IMR-90 (cell line): ENCODE measurements around the gene GPC6. TPM values are rescaled to one million over a fixed set of nuclear protein-coding genes. Genes with fewer than 3 reads are reported as not detected.

Source experiments
- ATAC-seq: fragments of 200-7000 bp; cut with Tn5 transposase; 2 replicates; pipeline ENCODE4 v1.9.1; 2020; ENCODE audit warnings: low read depth, mild to moderate bottlenecking, moderate library complexity
- BruUV-seq: library from RNA; stranded (reverse); fragments of 400-500 nt; replicated peaks from 2 replicates; lab custom pipeline; 2021; lab: Mats Ljungman, UMichigan
- CTCF ChIA-PET: fragments of 300-600 bp; formaldehyde crosslinking; extraction: SDS; loops from one replicate; lab custom pipeline; 2021; ENCODE audit warnings: antibody characterized with exemption; lab: Yijun Ruan, JAX
- POLR2A ChIA-PET: fragments of 300-600 bp; sonication (Branson Sonifier 250); formaldehyde crosslinking; loops from one replicate; lab custom pipeline; 2022; ENCODE audit warnings: antibody characterized with exemption; ENCODE audit not compliant: unreplicated experiment; lab: Charles Lee
- DNase-seq: peaks from one replicate; pipeline ENCODE4 v3.0.0; 2013
- H2AFZ ChIP-seq: replicated peaks from 2 replicates; pipeline ENCODE3; 2013; ENCODE audit warnings: low read length, mild to moderate bottlenecking; ENCODE audit not compliant: poor library complexity
- H2AK5ac ChIP-seq: 2 replicates; pipeline ENCODE4 v1.6.1; 2013; ENCODE audit warnings: low read depth, low read length, inconsistent platforms
- H2AK9ac ChIP-seq: replicated peaks from 2 replicates; pipeline ENCODE3; 2013; ENCODE audit warnings: mild to moderate bottlenecking, low read depth, low read length, moderate library complexity; ENCODE audit not compliant: poor library complexity
- H2BK120ac ChIP-seq: 2 replicates; pipeline ENCODE4 v1.6.1; 2013; ENCODE audit warnings: low read depth, low read length, inconsistent platforms
- H2BK15ac ChIP-seq: 3 replicates; pipeline ENCODE4 v1.6.1; 2013; ENCODE audit warnings: low read depth, low read length, inconsistent platforms
- H2BK20ac ChIP-seq: 2 replicates; pipeline ENCODE4 v1.6.1; 2013; ENCODE audit warnings: low read depth, mild to moderate bottlenecking, inconsistent platforms, low read length, moderate library complexity
- H2BK5ac ChIP-seq: 2 replicates; pipeline ENCODE4 v1.6.1; 2013; ENCODE audit warnings: mild to moderate bottlenecking, low read depth, low read length, inconsistent platforms; ENCODE audit not compliant: poor library complexity, severe bottlenecking
- H3K14ac ChIP-seq: replicated peaks from 2 replicates; pipeline ENCODE4 v1.6.1; 2013; ENCODE audit warnings: low read depth, low read length, inconsistent platforms
- H3K18ac ChIP-seq: 2 replicates; pipeline ENCODE4 v1.6.1; 2013; ENCODE audit warnings: low read depth, low read length, control low read depth
- H3K23ac ChIP-seq: 2 replicates; pipeline ENCODE4 v1.6.1; 2013; ENCODE audit warnings: low read depth, low read length, inconsistent platforms
- H3K27ac ChIP-seq: 2 replicates; pipeline ENCODE4 v1.5.1; 2013; ENCODE audit warnings: mild to moderate bottlenecking, control low read depth, low read length; ENCODE audit not compliant: insufficient read depth
- H3K27me3 ChIP-seq: 2 replicates; pipeline ENCODE4 v1.6.1; 2013; ENCODE audit warnings: low read length; ENCODE audit not compliant: control insufficient read depth, insufficient read depth
- H3K36me3 ChIP-seq: 2 replicates; pipeline ENCODE4 v1.6.1; 2013; ENCODE audit warnings: low read length, mixed read lengths; ENCODE audit not compliant: control insufficient read depth, insufficient read depth
- H3K4ac ChIP-seq: 2 replicates; pipeline ENCODE4 v1.6.1; 2013; ENCODE audit warnings: low read depth, low read length, inconsistent platforms
- H3K4me1 ChIP-seq: 2 replicates; pipeline ENCODE4 v1.6.1; 2013; ENCODE audit warnings: low read length, mixed read lengths; ENCODE audit not compliant: control insufficient read depth, insufficient read depth
- H3K4me2 ChIP-seq: 2 replicates; pipeline ENCODE4 v1.6.1; 2013; ENCODE audit warnings: low read depth, mild to moderate bottlenecking, control low read depth, low read length, moderate library complexity
- H3K4me3 ChIP-seq: 2 replicates; pipeline ENCODE4 v1.5.1; 2013; ENCODE audit warnings: low read depth, mild to moderate bottlenecking, control low read depth, low read length, moderate library complexity; ENCODE audit not compliant: insufficient read depth
- H3K56ac ChIP-seq: 2 replicates; pipeline ENCODE4 v1.6.1; 2013; ENCODE audit warnings: low read length, inconsistent platforms; ENCODE audit not compliant: insufficient read depth; ENCODE audit errors: extremely low read depth
- H3K79me1 ChIP-seq, 2 experiments: 2 replicates each; pipeline ENCODE4 v1.6.1; 2013; ENCODE audit warnings: low read length in 2 of 2, inconsistent platforms in 1 of 2, low read depth in 1 of 2
- H3K9ac ChIP-seq: 2 replicates; pipeline ENCODE4 v1.6.1; 2013; ENCODE audit warnings: low read depth, low read length, control low read depth
- H3K9me1 ChIP-seq: 2 replicates; pipeline ENCODE4 v1.6.1; 2013; ENCODE audit warnings: low read length, inconsistent platforms; ENCODE audit not compliant: insufficient read depth
- H3K9me3 ChIP-seq: 2 replicates; pipeline ENCODE4 v1.6.1; 2013; ENCODE audit warnings: low read length; ENCODE audit not compliant: control insufficient read depth, insufficient read depth
- H4K20me1 ChIP-seq: 2 replicates; pipeline ENCODE4 v1.6.1; 2013; ENCODE audit warnings: low read length, inconsistent platforms; ENCODE audit not compliant: insufficient read depth
- H4K5ac ChIP-seq: 2 replicates; pipeline ENCODE4 v1.6.1; 2013; ENCODE audit warnings: mild to moderate bottlenecking, low read depth, low read length, control low read depth
- H4K8ac ChIP-seq, 2 experiments: 2 replicates each; pipeline ENCODE4 v1.6.1; 2013; ENCODE audit warnings: low read depth in 2 of 2, low read length in 2 of 2, control low read depth in 1 of 2, inconsistent platforms in 1 of 2
- H4K91ac ChIP-seq: 2 replicates; pipeline ENCODE4 v1.6.1; 2013; ENCODE audit warnings: low read depth, low read length, inconsistent platforms; ENCODE audit not compliant: insufficient read depth
- CHD1 ChIP-seq: IDR thresholded peaks from 2 replicates; pipeline ENCODE4 v1.6.1; 2012; ENCODE audit warnings: low read depth, low read length, improper control_type of control experiment
- MXI1 ChIP-seq: IDR thresholded peaks from 2 replicates; pipeline ENCODE4 v1.6.1; 2012; ENCODE audit warnings: low read depth, mild to moderate bottlenecking, low read length, moderate library complexity, borderline replicate concordance
- RAD21 ChIP-seq: IDR thresholded peaks from 2 replicates; pipeline ENCODE4 v1.6.1; 2012; ENCODE audit warnings: low read length, improper control_type of control experiment
- RFX5 ChIP-seq: IDR thresholded peaks from 2 replicates; pipeline ENCODE4 v1.8.0; 2012; ENCODE audit warnings: low read depth, mild to moderate bottlenecking, low read length, moderate library complexity
- WGBS, 2 experiments: methylation state at CpG; one replicate each; pipeline versions ENCODE4 v1.1.5 to v1.1.7; 2013; ENCODE audit warnings: missing lambda C conversion rate in 2 of 2; ENCODE audit not compliant: insufficient read length in 1 of 2; ENCODE audit errors: extremely low coverage in 2 of 2; 5-methylcytosine and 5-hydroxymethylcytosine counted together
- dilution Hi-C: fragments of 300-500 bp; cut with HindIII; formaldehyde crosslinking; loops from one replicate; pipeline ENCODE4 v1.14.3; 2018; ENCODE audit warnings: low sequenced_read_pairs; ENCODE audit not compliant: unreplicated experiment
- in situ Hi-C: fragments of 300-500 bp; cut with MboI; formaldehyde crosslinking; loops from 3 replicates; pipeline ENCODE4 v1.14.3; 2019; ENCODE audit warnings: low sequenced_read_pairs, inconsistent platforms, mixed read lengths
- intact Hi-C: fragments of 100-400 bp; cut with micrococcal nuclease; formaldehyde crosslinking; loops from 2 replicates; pipeline ENCODE4 v1.10.0; 2022
- polyA plus RNA-seq, 3 experiments: library from polyadenylated mRNA; depleted of rRNA; stranded (reverse); fragments of >200 nt; gene quantifications; 2 replicates each; pipeline ENCODE4 v1.2.3, GENCODE V29; 2012; ENCODE audit warnings: low replicate concordance in 1 of 3
- total RNA-seq: library from RNA; depleted of rRNA; stranded (reverse); fragments of >200 nt; gene quantifications from 2 replicates; pipeline ENCODE4 v1.2.3, GENCODE V29; 2012
- TF ChIP-seq, protein P1 (sequence below): fragments of 150-350 bp; IDR thresholded peaks from 2 replicates; pipeline ENCODE4 v1.6.1; 2017; ENCODE audit warnings: mild to moderate bottlenecking, antibody characterized with exemption, low read length, low read depth

The GPC6 gene
- total and polyA plus RNA-seq, 2 of the 4 experiments (the other 2 are of a cell fraction), result 14.9 to 39.4 TPM

DNA sequence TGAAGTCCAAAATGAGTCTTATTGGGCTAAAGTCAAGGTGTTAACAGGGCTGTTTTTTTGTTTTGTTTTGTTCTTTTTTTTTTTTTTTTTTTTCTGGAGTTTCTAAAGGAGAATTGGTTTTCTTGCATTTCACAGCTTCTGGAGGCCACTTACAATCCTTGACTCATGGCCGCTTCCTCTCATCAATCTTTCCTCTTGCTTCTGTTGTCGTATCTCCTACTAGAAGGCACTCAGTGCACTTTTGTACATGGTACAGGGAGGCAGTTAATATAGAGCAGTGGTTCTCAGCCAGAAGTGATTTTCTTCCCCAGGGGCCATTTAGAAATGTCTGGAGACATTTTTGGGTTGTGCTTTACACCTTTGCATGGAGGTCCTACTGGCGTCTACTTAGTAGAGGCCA, 706.3 kb downstream of the GPC6 start:
- no TSS peak for BruUV-seq
- Histone ChIP-seq H3K23ac (no peak overlapping the region), H3K27me3 (no peaks in the 10 kb centered on the region), H3K56ac (no peak overlapping the region), H3K4me2 (no peak overlapping the region), H4K5ac (no peak overlapping the region), H3K4me3 (no peak overlapping the region), H4K8ac (no peak overlapping the region), H3K9me3 (no peaks in the 10 kb centered on the region), H3K79me1 (no peaks in the 10 kb centered on the region), H2AFZ (no peak overlapping the region), H3K18ac (no peak overlapping the region), H2AK9ac (no peak overlapping the region), H3K27ac (no peak overlapping the region), H2BK20ac (no peak overlapping the region), H3K9ac (no peak overlapping the region), H3K4me1 (no peaks in the 10 kb centered on the region), H4K91ac (no peak overlapping the region), H2BK15ac (no peak overlapping the region), H3K4ac (no peak overlapping the region), H3K14ac (no peak overlapping the region), H2AK5ac (no peak overlapping the region), H4K20me1 (no peaks in the 10 kb centered on the region), H3K36me3 (no peaks in the 10 kb centered on the region), H2BK120ac (no peak overlapping the region), H3K9me1 (no peaks in the 10 kb centered on the region), H2BK5ac (no peak overlapping the region)
- no peak for DNase-seq
- ChIA-PET POLR2A (no interaction called here), CTCF (interaction anchor here (0.7 kb wide), 1 partner anchor 362 kb away, joined by 4 read pairs; no protein-coding TSS in a partner anchor)
- dilution Hi-C loops (no loop called here), in situ Hi-C loops (no loop called here), intact Hi-C loops (no loop called here)
- ATAC-seq, result no peak
- no CpG with 5 or more reads among the region's 3 CpGs for WGBS, 2 experiments
- TF ChIP-seq CHD1 (no peak), RAD21 (no peak), MXI1 (no peak), RFX5 (no peak)
- TF ChIP-seq, protein P1, sequence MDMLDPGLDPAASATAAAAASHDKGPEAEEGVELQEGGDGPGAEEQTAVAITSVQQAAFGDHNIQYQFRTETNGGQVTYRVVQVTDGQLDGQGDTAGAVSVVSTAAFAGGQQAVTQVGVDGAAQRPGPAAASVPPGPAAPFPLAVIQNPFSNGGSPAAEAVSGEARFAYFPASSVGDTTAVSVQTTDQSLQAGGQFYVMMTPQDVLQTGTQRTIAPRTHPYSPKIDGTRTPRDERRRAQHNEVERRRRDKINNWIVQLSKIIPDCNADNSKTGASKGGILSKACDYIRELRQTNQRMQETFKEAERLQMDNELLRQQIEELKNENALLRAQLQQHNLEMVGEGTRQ, result no peak
